Adipose tissue (tissue), 3 donors: ENCODE measurements around the gene WNT1. TPM values are rescaled to one million over a fixed set of nuclear protein-coding genes. Genes with fewer than 3 reads are reported as not detected.

ENCODE experiments used
- polyA plus RNA-seq, 3 donors: library from polyadenylated mRNA; stranded (reverse); fragments of 200-250 nt; gene quantifications; one replicate each; pipeline ENCODE4 v1.2.3, GENCODE V29; 2013
- donor health status: healthy with polysubstance abuse.
- donor health status: Bipolar disorder and iron deficiency.
- donor health status: healthy.

Gene WNT1
- polyA plus RNA-seq, 3 donors: not detected

Other genes with a start within 250 kb of the WNT1 start
- 10 to 100 TPM; 17.9 to 62.3 (median 28.0) TPM for gene ADCY6, start 189.2 kb upstream of the WNT1 start, polyA plus RNA-seq
- gene CACNB3, start 159.8 kb upstream of the WNT1 start, polyA plus RNA-seq: 10 to 100 TPM in 1 of 3 donors, 1 to 10 TPM in 2; 3.1 to 16.6 (median 6.9) TPM
- gene DDX23, start 126.2 kb upstream of the WNT1 start, polyA plus RNA-seq: 10 to 100 TPM; 33.2 to 42.7 (median 33.4) TPM
- gene RND1, start 112.5 kb upstream of the WNT1 start, polyA plus RNA-seq: 10 to 100 TPM in 1 of 3 donors, 1 to 10 TPM in 2; 2.1 to 12.4 (median 9.0) TPM
- 100 to 1,000 TPM in 1 of 3 donors, 10 to 100 TPM in 2; 30.5 to 156 (median 45.0) TPM for gene FKBP11, start 52.8 kb upstream of the WNT1 start, polyA plus RNA-seq
- gene ARF3, start 20.8 kb upstream of the WNT1 start, polyA plus RNA-seq: 10 to 100 TPM; 26.8 to 73.8 (median 68.1) TPM
- gene WNT10B, start 6.6 kb upstream of the WNT1 start, polyA plus RNA-seq: 1 to 10 TPM in 1 of 3 donors, under 1 TPM in 2; 0.17 to 1.9 (median 0.70) TPM
- gene DDN, start 21.1 kb downstream of the WNT1 start, polyA plus RNA-seq: under 1 TPM in 2 of 3 donors, not detected in 1; 0.10 to 0.12 TPM
- 10 to 100 TPM; 33.6 to 59.4 (median 54.5) TPM for gene PRKAG1, start 40.5 kb downstream of the WNT1 start, polyA plus RNA-seq
- gene KMT2D, start 82.5 kb downstream of the WNT1 start, polyA plus RNA-seq: 10 to 100 TPM; 12.6 to 41.6 (median 23.4) TPM
- 1 to 10 TPM in 1 of 3 donors, under 1 TPM in 2; 0.53 to 2.6 (median 0.55) TPM for gene RHEBL1, start 91.7 kb downstream of the WNT1 start, polyA plus RNA-seq
- gene DHH, start 116.5 kb downstream of the WNT1 start, polyA plus RNA-seq: 1 to 10 TPM in 2 of 3 donors, under 1 TPM in 1; 0.22 to 1.8 (median 1.5) TPM
- gene LMBR1L, start 132.5 kb downstream of the WNT1 start, polyA plus RNA-seq: 10 to 100 TPM; 22.5 to 38.7 (median 28.2) TPM
- 100 to 1,000 TPM; 184 to 751 (median 746) TPM for gene TUBA1B, start 153.1 kb downstream of the WNT1 start, polyA plus RNA-seq
- gene TUBA1A, start 210.8 kb downstream of the WNT1 start, polyA plus RNA-seq: 100 to 1,000 TPM in 2 of 3 donors, 10 to 100 TPM in 1; 51.3 to 167 (median 154) TPM